AG08395 (cell line): Measurements from ENCODE around the gene RTKN.
"Not testable (repeated sequence)": the region's sequence is repeated elsewhere in the genome, so short reads cannot be mapped to it uniquely, and the experiment has no call there.

Experiments used
- DNase-seq: peaks from one replicate; pipeline ENCODE4 v3.0.0; 2012; ENCODE audit warnings: mixed read lengths, low spot score

The RTKN gene, protein sequence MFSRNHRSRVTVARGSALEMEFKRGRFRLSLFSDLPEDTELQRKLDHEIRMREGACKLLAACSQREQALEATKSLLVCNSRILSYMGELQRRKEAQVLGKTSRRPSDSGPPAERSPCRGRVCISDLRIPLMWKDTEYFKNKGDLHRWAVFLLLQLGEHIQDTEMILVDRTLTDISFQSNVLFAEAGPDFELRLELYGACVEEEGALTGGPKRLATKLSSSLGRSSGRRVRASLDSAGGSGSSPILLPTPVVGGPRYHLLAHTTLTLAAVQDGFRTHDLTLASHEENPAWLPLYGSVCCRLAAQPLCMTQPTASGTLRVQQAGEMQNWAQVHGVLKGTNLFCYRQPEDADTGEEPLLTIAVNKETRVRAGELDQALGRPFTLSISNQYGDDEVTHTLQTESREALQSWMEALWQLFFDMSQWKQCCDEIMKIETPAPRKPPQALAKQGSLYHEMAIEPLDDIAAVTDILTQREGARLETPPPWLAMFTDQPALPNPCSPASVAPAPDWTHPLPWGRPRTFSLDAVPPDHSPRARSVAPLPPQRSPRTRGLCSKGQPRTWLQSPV

DNA sequence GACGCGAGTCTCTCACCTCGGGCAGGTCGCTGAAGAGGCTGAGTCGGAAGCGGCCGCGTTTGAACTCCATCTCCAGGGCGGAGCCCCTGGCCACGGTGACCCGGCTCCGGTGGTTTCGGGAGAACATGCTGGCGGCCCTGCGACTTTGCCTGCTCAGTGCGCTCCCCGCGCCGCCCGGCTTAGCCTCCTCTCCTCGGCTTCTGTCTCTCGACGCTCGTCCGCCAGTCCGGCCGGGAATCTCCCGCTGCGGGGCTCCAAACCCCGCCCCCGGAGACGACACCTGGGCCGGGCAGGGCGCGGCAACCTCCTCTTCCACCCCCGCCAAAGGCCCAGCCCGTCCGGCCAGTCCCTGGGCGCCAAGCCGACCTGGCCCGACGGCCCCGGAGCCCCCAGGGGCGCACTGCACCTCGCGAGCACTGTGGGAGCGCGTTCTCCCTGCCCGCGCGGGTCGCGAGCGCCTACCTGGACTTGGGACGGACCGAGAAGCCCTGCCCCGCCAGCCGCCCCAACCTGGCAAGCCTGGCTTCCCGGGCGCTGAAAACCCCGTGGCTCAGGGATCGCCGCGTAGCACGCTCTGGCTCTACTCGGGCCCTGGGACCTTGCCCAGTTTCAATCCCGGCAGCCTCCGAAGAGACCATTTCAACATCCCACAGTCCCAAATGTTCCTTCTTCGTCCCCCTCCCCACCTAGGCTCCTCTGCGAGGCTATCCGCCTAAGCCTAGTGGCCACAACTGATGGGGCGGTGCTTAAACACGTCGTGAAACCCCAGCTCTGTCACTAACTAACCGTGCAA lies at the start of gene RTKN:
Gene RTKN (minus strand): TSS at position 248 of the 793 bp plus-strand sequence. CDS start 121 bp downstream, at position 127.
- DNase-seq = no peak

- DNase-seq = no peak
Measured at GRCh38 chr2:74489906-74490305, 48.2 kb upstream of the RTKN start.

DNA sequence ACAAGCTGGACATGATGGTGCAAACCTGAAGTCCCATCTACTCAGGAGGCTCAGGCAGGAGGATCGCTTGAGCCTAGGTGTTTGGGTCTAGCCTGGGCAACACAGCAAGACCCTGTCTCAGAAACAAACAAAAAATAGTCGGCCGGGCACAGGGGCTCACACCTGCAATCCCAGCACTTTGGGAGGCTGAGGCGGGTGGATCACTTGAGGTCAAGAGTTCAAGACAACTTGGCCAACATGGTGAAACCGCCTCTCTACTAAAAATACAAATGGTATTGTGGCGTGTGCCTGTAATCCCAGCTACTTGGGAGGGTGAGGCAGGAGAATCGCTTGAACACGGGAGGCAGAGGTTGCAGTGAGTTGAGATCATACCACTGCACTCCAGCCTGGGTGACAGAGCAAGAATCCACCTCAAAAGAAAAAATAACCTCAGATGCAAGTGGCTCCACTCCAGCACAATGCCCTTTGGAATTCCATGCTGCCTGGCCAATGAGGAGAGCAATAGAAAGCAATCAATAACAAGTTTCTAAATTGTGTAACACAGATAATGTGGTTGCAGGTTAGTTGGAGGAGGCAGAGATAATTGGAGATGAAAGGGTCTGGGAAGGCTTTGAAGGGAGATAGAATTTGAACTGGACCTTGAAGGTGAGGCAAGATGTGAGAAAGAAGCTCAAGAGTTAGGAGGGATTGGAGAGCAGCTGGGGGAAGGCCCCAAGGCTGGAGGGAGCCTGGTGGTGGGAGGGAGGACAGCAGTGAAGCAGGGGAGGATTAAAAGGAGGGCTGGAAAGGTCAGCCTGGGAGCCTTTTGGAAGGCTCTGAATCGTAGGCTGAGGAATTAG lies 47.1 kb upstream of the RTKN start:
- DNase-seq = no peak

GRCh38 chr2:74486141-74486540 lies 44.4 kb upstream of the RTKN start:
- DNase-seq = no peak

GRCh38 chr2:74483675-74484164 lies 42.0 kb upstream of the RTKN start:
- not testable (repeated sequence) for DNase-seq

DNA sequence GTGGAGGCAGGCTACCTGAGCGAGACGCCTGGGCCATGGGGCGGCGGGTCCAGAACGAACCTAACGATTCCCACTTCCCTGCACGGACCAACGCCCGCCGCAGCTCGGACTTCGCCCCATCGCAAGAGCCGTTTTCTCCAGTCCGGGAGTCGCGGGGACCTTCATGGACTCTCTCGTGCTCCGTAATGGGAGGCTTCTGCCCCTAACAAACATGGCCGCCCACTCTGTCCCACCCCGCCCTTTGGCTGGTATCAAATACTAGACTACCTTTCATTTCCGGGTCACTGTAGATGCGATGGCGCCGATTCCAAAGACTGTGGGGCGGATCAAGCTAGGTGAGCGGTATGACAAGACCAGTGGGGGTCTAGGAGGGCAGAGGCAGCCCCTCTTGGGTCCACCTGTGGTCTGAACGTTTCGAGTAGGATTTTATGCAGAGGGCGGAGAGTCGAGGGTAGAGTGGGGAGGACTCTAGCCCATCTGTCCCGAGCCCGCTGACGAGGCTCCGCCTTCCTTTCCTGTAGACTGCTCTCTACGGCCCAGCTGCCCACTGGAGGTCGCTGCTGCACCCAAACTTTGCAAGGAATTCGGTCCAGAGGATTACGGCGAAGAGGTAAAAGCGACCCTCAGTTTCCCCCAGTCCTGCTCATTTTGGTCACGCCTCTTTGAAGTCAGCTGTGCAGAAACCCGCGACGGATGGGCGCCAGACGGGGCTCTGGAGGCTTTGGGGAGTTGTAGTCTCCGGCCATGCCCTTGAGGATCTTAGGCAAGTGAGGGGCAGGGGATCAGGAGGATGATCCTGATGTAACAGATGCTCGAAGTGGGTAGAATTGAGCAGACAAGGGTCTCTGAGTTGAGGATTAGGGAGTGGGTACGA lies 41.3 kb upstream of the RTKN start, which contains the start of the genes CCDC142 and TTC31:
Gene CCDC142 (minus strand): TSS at position 198 of the 874 bp plus-strand sequence. CDS start 161 bp downstream, at position 37.
Gene TTC31 (plus strand): TSS at position 281 of the 874 bp plus-strand sequence. CDS start 15 bp downstream, at position 296.
- DNase-seq = peak; percentile 94

GRCh38 chr2:74481961-74482800 lies 40.4 kb upstream of the RTKN start:
- peak; percentile 31 for DNase-seq

- no peak for DNase-seq
Measured at GRCh38 chr2:74481431-74481830, 39.7 kb upstream of the RTKN start.

GRCh38 chr2:74474899-74475298 lies 33.2 kb upstream of the RTKN start:
- DNase-seq = no peak

- no peak for DNase-seq
Measured at GRCh38 chr2:74474481-74474880, 32.7 kb upstream of the RTKN start.

DNA sequence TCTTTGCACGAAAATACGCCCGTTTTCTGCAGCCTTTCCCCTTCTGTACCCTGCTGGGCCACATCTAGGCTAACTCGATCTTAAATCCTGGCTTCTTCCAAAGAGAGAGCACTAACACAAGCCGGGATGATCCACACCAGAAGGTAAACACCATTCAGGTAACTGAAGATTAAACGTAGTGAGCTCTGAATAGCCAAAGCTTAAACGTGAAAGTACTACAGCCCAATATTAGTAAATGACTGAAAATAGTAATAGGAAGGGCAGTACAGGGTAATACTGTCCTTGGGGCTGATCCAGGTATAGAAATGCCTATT lies 31.2 kb upstream of the RTKN start:
- DNase-seq = no peak

DNA sequence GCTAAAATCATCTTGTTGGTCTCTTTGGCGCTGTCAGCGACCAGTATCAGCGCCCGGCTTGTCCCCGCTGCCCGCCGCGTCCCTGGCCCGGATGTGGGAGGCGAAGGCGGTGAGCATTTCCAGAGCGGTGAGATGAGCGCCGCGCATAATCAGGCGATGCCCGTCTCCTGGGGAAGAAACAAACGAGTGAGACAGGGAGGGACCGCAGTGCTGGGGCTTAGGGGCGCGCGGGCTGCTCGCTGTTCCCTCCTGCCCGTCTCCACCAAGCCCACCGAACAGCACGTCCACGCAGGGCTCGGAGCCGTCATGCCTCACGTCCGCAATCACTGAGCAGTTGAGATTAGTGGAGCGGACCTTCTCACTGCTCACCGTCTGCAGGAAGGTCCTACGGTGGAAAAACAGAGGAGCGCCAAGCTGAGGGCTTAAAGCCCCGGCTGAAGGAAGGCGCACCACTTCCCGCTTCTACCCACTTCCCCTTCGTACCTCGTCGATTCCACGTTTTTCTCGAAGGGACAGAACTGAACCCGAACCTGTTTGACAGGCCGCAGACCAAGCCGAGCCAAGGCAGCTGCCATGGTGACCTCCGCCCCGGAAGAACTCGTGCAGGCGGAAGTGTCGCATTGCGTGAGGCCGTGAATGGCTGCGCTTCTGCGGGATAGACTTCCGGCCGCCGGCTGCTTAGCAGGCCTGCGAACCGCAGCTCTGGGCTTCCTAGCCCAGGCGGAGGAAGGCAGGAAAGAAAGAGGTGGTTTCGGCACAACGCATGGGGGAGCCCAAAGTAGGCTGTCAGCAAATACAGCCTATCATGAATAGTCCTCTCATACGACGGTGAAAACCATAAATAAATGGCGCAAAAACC lies 30.6 kb upstream of the RTKN start, which contains the start of gene MRPL53:
Gene MRPL53 (minus strand): TSS at position 595 of the 859 bp plus-strand sequence. CDS start 20 bp downstream, at position 575.
- peak; percentile 83 for DNase-seq

DNA sequence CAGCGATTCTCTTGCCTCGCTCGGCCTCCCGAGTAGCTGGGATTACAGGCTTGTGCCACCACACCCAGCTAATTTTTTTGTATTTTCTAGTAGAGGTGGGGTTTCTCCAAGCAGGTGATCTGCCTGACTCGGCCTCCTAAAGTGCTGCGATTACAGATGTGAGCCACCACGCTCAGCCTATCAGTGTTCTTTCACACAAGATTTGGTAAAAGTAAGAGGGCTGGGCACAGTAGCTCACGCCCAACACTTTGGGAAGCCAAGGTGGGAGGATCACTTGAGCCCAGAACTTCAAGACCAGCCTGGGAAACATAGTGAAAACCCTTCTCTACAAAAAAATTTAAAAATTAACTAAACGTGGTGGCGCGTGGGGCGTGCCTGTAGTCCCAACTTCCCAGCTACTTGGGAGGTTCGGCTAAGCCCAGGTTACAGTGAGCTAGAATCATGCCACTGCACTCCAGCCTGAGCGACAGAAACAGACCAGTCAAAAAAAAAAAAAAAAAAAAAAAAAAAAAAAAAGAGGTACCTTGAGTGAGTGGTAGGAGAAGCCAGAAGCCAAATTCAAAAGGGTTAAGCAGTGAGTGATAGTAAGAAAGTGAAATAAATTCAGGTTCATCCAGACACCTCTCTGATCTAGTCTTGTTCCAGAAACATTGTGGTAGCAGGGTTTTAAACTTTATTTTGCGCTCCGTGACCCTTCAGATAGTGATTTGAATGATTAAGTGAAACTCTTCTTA lies 29.8 kb upstream of the RTKN start:
- no peak for DNase-seq

DNA sequence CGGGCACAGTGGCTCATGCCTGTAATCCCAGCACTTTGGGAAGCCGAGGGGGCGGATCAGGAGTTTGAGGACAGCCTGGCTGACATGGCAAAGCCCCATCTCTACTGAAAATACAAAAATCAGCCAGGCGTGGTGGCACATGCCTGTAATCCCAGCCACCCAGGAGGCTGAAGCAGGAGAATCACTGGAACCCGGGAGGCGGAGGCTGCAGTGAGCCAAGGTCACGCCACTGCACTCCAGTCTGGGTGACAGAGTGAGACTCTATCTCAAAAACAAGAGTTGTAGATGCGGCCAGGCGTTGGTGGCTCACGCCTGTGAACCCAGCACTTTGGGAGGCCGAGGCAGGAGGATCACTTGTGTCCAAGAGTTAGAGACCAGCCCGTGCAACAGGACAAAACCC lies 29.0 kb upstream of the RTKN start:
- DNase-seq = not testable (repeated sequence)

GRCh38 chr2:74464406-74464805 lies 22.7 kb upstream of the RTKN start:
- DNase-seq = no peak

- DNase-seq = no peak
Measured at GRCh38 chr2:74462786-74463105, 21.0 kb upstream of the RTKN start.

DNA sequence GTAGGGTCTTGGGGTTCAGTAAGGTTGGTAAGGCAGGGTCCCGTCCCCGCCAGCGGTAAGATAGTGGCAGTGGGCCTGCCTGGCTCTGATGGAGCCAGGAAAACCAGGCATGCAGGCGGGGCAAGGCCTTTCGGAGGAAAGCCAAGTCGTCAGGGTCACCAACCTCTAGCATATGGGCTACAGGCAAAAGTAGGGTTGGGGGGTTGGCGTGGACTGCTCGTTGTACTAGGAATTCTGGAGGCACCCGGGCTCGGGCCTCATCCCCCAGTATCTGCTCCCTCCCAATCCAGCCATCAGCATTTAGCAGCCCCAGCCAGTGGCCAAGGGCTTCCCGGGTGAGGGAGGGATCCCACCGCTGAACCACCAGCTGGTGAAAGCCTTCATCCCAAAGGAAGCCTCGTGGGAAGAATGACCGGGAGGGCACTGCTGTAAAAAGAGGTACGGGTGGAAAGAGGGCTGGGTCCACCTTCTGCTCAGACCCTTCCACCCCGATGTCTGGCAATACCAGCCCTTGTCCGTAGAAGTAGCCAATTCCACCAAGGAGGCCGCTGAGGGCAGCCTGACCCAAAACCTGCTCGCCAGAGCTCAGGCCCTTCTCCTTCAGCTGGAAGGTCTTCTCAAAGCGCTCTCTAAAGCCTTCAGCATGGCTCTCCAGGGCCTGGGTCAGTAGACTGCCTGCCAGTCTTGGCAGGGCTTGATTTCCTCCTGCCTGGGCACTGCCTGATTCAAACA lies 20.5 kb upstream of the RTKN start:
- no peak for DNase-seq
